ENCODE results near the gene KCNJ16.

DNA sequence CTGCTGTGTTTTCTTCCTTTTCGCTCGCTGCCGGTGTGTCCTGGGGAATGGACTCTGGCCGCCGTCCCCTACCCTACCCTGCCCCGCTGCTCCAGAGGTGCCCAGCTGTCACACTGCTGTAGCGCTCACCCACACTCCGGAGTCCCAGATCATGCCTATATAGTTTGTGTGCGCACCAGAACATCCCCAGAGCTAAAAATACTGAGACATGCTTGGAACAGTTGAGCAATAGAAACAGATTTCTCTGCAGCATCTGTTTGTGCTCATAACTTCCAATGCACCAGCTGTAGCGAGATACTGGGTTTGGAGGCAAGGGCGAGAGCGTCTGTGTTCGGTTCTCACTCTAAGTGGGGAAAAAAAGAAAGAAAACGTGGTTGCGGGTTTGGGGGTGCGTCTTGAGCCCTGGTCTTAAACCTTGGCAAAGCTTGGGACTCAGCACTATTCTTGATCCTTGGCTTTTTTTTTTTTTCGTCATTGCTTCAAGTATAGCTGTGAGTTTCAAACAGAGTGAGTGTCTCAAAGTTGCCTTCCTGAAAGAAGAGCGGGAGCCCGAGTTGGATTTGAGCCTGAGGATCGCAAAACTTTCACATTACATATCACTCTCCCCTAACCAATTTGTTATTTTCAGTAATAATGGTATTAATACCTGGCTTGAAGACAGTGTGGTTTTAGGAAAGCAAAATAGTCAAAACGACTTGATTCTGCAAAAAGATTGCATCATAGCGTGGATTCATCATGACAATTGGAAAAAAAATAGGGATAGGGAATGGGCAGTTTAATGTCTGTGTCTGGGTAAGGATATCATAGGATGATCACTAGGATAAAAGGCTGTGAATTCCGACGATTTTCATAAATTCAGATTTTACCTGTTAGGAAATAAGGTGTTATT is 94.9 kb downstream of the KCNJ16 start:
- TF ChIP-seq, protein P1, sequence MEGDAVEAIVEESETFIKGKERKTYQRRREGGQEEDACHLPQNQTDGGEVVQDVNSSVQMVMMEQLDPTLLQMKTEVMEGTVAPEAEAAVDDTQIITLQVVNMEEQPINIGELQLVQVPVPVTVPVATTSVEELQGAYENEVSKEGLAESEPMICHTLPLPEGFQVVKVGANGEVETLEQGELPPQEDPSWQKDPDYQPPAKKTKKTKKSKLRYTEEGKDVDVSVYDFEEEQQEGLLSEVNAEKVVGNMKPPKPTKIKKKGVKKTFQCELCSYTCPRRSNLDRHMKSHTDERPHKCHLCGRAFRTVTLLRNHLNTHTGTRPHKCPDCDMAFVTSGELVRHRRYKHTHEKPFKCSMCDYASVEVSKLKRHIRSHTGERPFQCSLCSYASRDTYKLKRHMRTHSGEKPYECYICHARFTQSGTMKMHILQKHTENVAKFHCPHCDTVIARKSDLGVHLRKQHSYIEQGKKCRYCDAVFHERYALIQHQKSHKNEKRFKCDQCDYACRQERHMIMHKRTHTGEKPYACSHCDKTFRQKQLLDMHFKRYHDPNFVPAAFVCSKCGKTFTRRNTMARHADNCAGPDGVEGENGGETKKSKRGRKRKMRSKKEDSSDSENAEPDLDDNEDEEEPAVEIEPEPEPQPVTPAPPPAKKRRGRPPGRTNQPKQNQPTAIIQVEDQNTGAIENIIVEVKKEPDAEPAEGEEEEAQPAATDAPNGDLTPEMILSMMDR (IDR thresholded peaks at IDR 0.05; ENCODE audit: low read depth, low read length, missing input control), result no peak
- no peak for TF ChIP-seq GABPA (IDR thresholded peaks at IDR 0.05 in 1 of 2, conservative IDR thresholded peaks at IDR 0.05 in 1 of 2)
- no peak for TF ChIP-seq RAD21 (IDR thresholded peaks at IDR 0.05)
- TF ChIP-seq, protein P2, sequence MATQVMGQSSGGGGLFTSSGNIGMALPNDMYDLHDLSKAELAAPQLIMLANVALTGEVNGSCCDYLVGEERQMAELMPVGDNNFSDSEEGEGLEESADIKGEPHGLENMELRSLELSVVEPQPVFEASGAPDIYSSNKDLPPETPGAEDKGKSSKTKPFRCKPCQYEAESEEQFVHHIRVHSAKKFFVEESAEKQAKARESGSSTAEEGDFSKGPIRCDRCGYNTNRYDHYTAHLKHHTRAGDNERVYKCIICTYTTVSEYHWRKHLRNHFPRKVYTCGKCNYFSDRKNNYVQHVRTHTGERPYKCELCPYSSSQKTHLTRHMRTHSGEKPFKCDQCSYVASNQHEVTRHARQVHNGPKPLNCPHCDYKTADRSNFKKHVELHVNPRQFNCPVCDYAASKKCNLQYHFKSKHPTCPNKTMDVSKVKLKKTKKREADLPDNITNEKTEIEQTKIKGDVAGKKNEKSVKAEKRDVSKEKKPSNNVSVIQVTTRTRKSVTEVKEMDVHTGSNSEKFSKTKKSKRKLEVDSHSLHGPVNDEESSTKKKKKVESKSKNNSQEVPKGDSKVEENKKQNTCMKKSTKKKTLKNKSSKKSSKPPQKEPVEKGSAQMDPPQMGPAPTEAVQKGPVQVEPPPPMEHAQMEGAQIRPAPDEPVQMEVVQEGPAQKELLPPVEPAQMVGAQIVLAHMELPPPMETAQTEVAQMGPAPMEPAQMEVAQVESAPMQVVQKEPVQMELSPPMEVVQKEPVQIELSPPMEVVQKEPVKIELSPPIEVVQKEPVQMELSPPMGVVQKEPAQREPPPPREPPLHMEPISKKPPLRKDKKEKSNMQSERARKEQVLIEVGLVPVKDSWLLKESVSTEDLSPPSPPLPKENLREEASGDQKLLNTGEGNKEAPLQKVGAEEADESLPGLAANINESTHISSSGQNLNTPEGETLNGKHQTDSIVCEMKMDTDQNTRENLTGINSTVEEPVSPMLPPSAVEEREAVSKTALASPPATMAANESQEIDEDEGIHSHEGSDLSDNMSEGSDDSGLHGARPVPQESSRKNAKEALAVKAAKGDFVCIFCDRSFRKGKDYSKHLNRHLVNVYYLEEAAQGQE (IDR thresholded peaks at IDR 0.05), result no peak
- no peak for TF ChIP-seq FOXA1 (IDR thresholded peaks at IDR 0.05)
- no peak for TF ChIP-seq SP1 (IDR thresholded peaks at IDR 0.05)
- TF ChIP-seq, protein P3, sequence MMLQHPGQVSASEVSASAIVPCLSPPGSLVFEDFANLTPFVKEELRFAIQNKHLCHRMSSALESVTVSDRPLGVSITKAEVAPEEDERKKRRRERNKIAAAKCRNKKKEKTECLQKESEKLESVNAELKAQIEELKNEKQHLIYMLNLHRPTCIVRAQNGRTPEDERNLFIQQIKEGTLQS (IDR thresholded peaks at IDR 0.05), result no peak
- no peak for TF ChIP-seq YY1 (IDR thresholded peaks at IDR 0.05)
- TF ChIP-seq TAF1 (conservative IDR thresholded peaks at IDR 0.05), result no peak
- no peak for TF ChIP-seq JUND (IDR thresholded peaks at IDR 0.05)
- TF ChIP-seq HNF4G (IDR thresholded peaks at IDR 0.05), result no peak
- TF ChIP-seq, protein P4, sequence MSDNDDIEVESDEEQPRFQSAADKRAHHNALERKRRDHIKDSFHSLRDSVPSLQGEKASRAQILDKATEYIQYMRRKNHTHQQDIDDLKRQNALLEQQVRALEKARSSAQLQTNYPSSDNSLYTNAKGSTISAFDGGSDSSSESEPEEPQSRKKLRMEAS (IDR thresholded peaks at IDR 0.05), result no peak
